Right lobe of liver (tissue), 6 donors: Measurements from ENCODE around the gene PHLDB2. TPM values are rescaled to one million over a fixed set of nuclear protein-coding genes. Genes with fewer than 3 reads are reported as not detected.
A peak's percentile ranks its signal among the peaks of the same experiment; 100 is the strongest.

Source experiments
- ATAC-seq, 4 donors: fragments of 200-7000 bp; cut with Tn5 transposase; one replicate each; pipeline ENCODE4 v1.9.1; 2020; ENCODE audit warnings: mild to moderate bottlenecking in 4 of 4, moderate library complexity in 4 of 4
- DNase-seq, 3 donors: peaks; one replicate each; pipeline ENCODE4 v3.0.0-alpha.2; 2020
- H3K27ac ChIP-seq, 3 donors: fragments of 200-600 bp; one replicate each; pipeline ENCODE4 v1.8.0; 2022
- H3K27me3 ChIP-seq, 2 donors: fragments of 200-600 bp; one replicate each; pipeline ENCODE4 v1.8.0; 2022
- H3K36me3 ChIP-seq, 4 donors: fragments of 200-600 bp; sonication (generic) in 1 of 4; one replicate each; pipeline versions ENCODE4 v1.5.1 to v1.8.0; 2017 to 2022; ENCODE audit warnings: control low read depth in 1 of 4
- H3K4me1 ChIP-seq, 4 donors: fragments of 200-600 bp; sonication (generic) in 1 of 4; one replicate each; pipeline versions ENCODE4 v1.5.1 to v1.8.0; 2017 to 2022; ENCODE audit warnings: control low read depth in 1 of 4
- H3K4me3 ChIP-seq, 3 donors: fragments of 200-600 bp; one replicate each; pipeline ENCODE4 v1.8.0; 2022
- H3K9me3 ChIP-seq, 4 donors: fragments of 200-600 bp; sonication (generic) in 1 of 4; one replicate each; pipeline versions ENCODE4 v1.5.1 to v1.8.0; 2017 to 2022; ENCODE audit warnings: control low read depth in 1 of 4
- CTCF ChIP-seq, 4 donors: fragments of 200-600 bp in 3 of 4; fragments of 450-650 bp in 1 of 4; IDR thresholded peaks; one replicate each; pipeline versions ENCODE4 v1.5.1 to v1.8.0; 2016 to 2022; ENCODE audit warnings: antibody characterized with exemption in 4 of 4, mild to moderate bottlenecking in 2 of 4
- POLR2A ChIP-seq: fragments of 450-650 bp; IDR thresholded peaks from one replicate; pipeline ENCODE4 v1.6.1; 2017; ENCODE audit warnings: antibody characterized with exemption, mild to moderate bottlenecking
- WGBS: methylation state at CpG from one replicate; pipeline ENCODE4 v1.1.6; 2018; ENCODE audit warnings: low coverage, low lambda C conversion rate; ENCODE audit not compliant: insufficient coverage; ENCODE audit errors: missing lambda C conversion rate; 5-methylcytosine and 5-hydroxymethylcytosine counted together
- intact Hi-C, 2 donors: fragments of 100-400 bp; cut with DNase I; formaldehyde crosslinking; loops; one replicate each; pipeline versions ENCODE4 v1.11.2 to v1.14.1; 2022
- total RNA-seq, 6 experiments: library from RNA; depleted of rRNA in 2 of 6; stranded (reverse); fragments of >200 nt in 2 of 6; fragmentation: NEBNext Ultra II Directional in 3 of 6; extraction: Animal tissue kit (Norgen Biotek cat#: 25700) in 3 of 6; gene quantifications; one replicate each; pipeline versions ENCODE4 v1.1.0 to v1.2.4, GENCODE V29; 2016 to 2023
- donor health status: DM: no; HTN: yes; CAD: no.
- donor health status: DM: no; HTN: no; CAD: no.
- donor health status: DM: no; HTN: no; CAD: no.
- donor health status: DM: no; HTN: yes; CAD: no.
- donor health status: DM: no; HTN: yes; CAD: no.

Gene PHLDB2
- total RNA-seq, 6 experiments from 2014 or later = 21.9 to 40.6 (median 31.2) TPM

DNA sequence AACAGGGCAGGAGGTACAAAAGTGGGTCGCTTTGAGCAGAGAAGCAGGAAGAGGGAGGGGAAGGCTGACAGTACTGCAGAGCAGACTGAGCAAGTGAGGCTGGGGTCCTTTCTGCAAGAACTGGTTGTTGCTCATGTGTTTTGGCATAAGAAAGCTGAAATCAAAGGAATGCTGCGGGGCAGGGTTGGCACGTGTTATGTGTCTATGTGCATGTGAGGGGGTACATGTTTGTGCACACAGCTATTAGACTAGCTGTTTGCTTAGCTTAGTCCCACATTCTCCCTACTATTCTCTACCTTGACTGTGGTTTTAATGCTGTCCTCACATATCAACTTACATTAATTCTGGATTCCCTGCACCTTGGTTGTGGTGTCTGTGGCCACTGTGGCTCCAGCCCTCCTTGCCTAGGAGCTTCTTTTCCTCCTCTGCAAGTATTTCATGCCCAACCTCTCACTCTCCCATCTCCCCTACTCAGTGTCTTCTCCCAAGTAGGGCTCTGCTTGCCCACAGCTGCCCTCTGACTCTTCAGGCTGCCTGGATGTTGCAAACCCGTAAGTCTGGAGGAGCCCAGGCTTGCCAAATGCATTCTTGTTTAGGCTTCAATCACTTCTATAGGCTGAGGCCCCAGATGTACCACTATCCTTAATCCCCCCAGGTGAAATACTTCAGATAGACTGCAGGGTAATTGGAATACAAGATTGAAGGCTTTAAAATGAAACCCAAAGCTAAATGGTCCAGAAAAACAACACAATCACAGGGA, 144.4 kb downstream of the PHLDB2 start:
- intact Hi-C loops = no loop called here
- no peak for ATAC-seq
- TF ChIP-seq CTCF (IDR thresholded peaks at IDR 0.05) (no peak), POLR2A (no peak)
- Histone ChIP-seq H3K27ac (no peak overlapping the region), H3K36me3 (no peaks in the 10 kb centered on the region), H3K4me3 (no peak overlapping the region), H3K4me1 (peaks cover 0 to 18% (median 7%) of the 10 kb centered on the region in 4 donors), H3K27me3 (no peaks in the 10 kb centered on the region), H3K9me3 (no peaks in the 10 kb centered on the region)
- DNase-seq = no peak
- 50% methylated on average over 2 of the region's 4 CpGs for WGBS

DNA sequence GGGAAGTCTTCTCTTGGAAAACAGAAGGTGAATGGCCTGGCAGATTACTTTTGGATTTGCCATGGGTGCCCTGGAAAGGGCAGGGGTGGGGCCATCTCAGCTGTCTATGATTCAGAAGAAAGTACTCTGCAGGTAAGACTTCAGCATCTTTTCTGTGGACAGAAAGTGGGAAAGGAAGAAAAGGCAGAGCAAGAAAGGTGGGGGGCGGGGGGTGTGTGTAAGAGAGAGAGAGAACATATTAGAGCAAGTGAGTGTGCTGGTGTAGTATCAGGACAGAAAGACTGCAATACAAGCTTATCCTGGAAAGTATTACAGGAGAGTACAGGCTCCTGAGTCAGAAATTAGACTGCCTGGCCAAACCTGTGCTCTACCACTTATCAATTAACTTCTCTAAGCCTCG, 145.1 kb downstream of the PHLDB2 start:
- 71% methylated on average over 2 of the region's 2 CpGs for whole genome bisulfite sequencing
- no peaks in the 10 kb centered on the region for H3K36me3 ChIP-seq
- DNase-seq (no peak), ATAC-seq (no peak)
- H3K9me3 ChIP-seq = no peaks in the 10 kb centered on the region
- intact Hi-C loops = no loop called here
- TF ChIP-seq POLR2A (no peak), CTCF (IDR thresholded peaks at IDR 0.05) (no peak)
- peaks cover 0 to 16% (median 7%) of the 10 kb centered on the region in 4 donors for H3K4me1 ChIP-seq
- H3K4me3 ChIP-seq = no peak overlapping the region
- H3K27me3 ChIP-seq = no peaks in the 10 kb centered on the region
- H3K27ac ChIP-seq = no peak overlapping the region

GRCh38 chr3:112004669-112005068, 145.6 kb downstream of the PHLDB2 start:
- no peak overlapping the region for H3K27ac ChIP-seq
- H3K4me1 ChIP-seq = peaks cover 0 to 12% (median 6%) of the 10 kb centered on the region in 4 donors
- DNase-seq (peak in 1 of 3 donors; percentile 55), ATAC-seq (peak; percentile 77 to 95 (median 80))
- no peak for TF ChIP-seq POLR2A
- no peak for TF ChIP-seq CTCF (IDR thresholded peaks at IDR 0.05)
- intact Hi-C loops = no loop called here
- no peaks in the 10 kb centered on the region for H3K27me3 ChIP-seq
- H3K36me3 ChIP-seq = no peaks in the 10 kb centered on the region
- no peak overlapping the region for H3K4me3 ChIP-seq
- no peaks in the 10 kb centered on the region for H3K9me3 ChIP-seq
- 40% methylated on average over 1 of the region's 2 CpGs for WGBS

- Histone ChIP-seq H3K4me1 (peaks cover 0 to 12% (median 6%) of the 10 kb centered on the region in 4 donors), H3K27me3 (no peaks in the 10 kb centered on the region), H3K9me3 (no peaks in the 10 kb centered on the region), H3K4me3 (no peak overlapping the region), H3K36me3 (no peaks in the 10 kb centered on the region), H3K27ac (no peak overlapping the region)
- intact Hi-C loops = no loop called here
- WGBS = 62% methylated on average over 4 of the region's 4 CpGs
- no peak for TF ChIP-seq POLR2A
- TF ChIP-seq CTCF (IDR thresholded peaks at IDR 0.05) = no peak
- ATAC-seq = no peak
- DNase-seq = no peak
Measured at GRCh38 chr3:112005091-112005672, 146.1 kb downstream of the PHLDB2 start.
